Suppressor macrophage (primary cell): ENCODE measurements around the gene GABPB1.

ENCODE experiments used
- DNase-seq, 4 experiments: peaks; one replicate each; pipeline ENCODE4 v3.0.0-alpha.2; 2020 to 2022

The GABPB1 gene

GRCh38 chr15:50344006-50344464 lies 11.0 kb downstream of the GABPB1 start:
- no peak for DNase-seq

- peak in 2 of 4 experiments; percentile 50 to 63 for DNase-seq
Measured at GRCh38 chr15:50341616-50342136, 13.3 kb downstream of the GABPB1 start.

- DNase-seq: peak in 2 of 4 experiments; percentile 78 to 80
Measured at GRCh38 chr15:50340416-50340815, 14.6 kb downstream of the GABPB1 start.

- DNase-seq: no peak
Measured at GRCh38 chr15:50339717-50340116, 15.3 kb downstream of the GABPB1 start.

- DNase-seq: peak in 2 of 4 experiments; percentile 21 to 40
Measured at GRCh38 chr15:50335251-50335650, 19.7 kb downstream of the GABPB1 start.

- DNase-seq: no peak
Measured at GRCh38 chr15:50333229-50333628, 21.8 kb downstream of the GABPB1 start.

- DNase-seq: no peak
Measured at GRCh38 chr15:50330921-50331320, 24.1 kb downstream of the GABPB1 start.

- DNase-seq: no peak
Measured at GRCh38 chr15:50328116-50328515, 26.9 kb downstream of the GABPB1 start.

- DNase-seq: no peak
Measured at GRCh38 chr15:50321680-50322210, 33.3 kb downstream of the GABPB1 start.

- no peak for DNase-seq
Measured at GRCh38 chr15:50320504-50320903, 34.5 kb downstream of the GABPB1 start.

GRCh38 chr15:50318697-50319096 lies 36.3 kb downstream of the GABPB1 start:
- DNase-seq: no peak

GRCh38 chr15:50315814-50316630 lies 39.0 kb downstream of the GABPB1 start:
- peak; percentile 35 to 81 (median 54) for DNase-seq

GRCh38 chr15:50312636-50313035 lies 42.4 kb downstream of the GABPB1 start:
- no peak for DNase-seq

GRCh38 chr15:50307799-50308198 lies 47.2 kb downstream of the GABPB1 start:
- no peak for DNase-seq

GRCh38 chr15:50304836-50305235 lies 50.2 kb downstream of the GABPB1 start:
- DNase-seq: no peak

GRCh38 chr15:50302581-50302980 lies 52.4 kb downstream of the GABPB1 start:
- peak in 1 of 4 experiments; percentile 12 for DNase-seq

- DNase-seq: no peak
Measured at GRCh38 chr15:50298340-50298739, 56.7 kb downstream of the GABPB1 start.

GRCh38 chr15:50295966-50296365 lies 59.0 kb downstream of the GABPB1 start:
- DNase-seq: no peak

- no peak for DNase-seq
Measured at GRCh38 chr15:50289749-50290148, 65.2 kb downstream of the GABPB1 start.

GRCh38 chr15:50287324-50288116 lies 67.5 kb downstream of the GABPB1 start:
- DNase-seq: no peak

- DNase-seq: no peak
Measured at GRCh38 chr15:50281427-50281826, 73.6 kb downstream of the GABPB1 start.

- no peak for DNase-seq
Measured at GRCh38 chr15:50280271-50280670, 74.7 kb downstream of the GABPB1 start.

GRCh38 chr15:50278496-50278895 lies 76.5 kb downstream of the GABPB1 start:
- DNase-seq: peak; percentile 24 to 67 (median 57)
